Prostate gland (tissue), 2 donors: ENCODE data around the gene PSMD4. TPM values are rescaled to one million over a fixed set of nuclear protein-coding genes. Genes with fewer than 3 reads are reported as not detected.
"Not testable (repeated sequence)": the region's sequence is repeated elsewhere in the genome, so short reads cannot be mapped to it uniquely, and the experiment has no call there.

ENCODE experiments used
- DNase-seq: peaks from one replicate; pipeline ENCODE4 v3.0.0-alpha.2; 2019; ENCODE audit warnings: low spot score
- H3K27ac ChIP-seq, 2 donors: fragments of 200-600 bp; sonication (generic); 2 replicates each; pipeline ENCODE4 v1.5.1; 2017 to 2019
- H3K27me3 ChIP-seq: fragments of 200-600 bp; sonication (generic); replicated peaks from 2 replicates; pipeline ENCODE4 v1.5.1; 2019; ENCODE audit not compliant: insufficient read depth
- H3K36me3 ChIP-seq, 2 donors: fragments of 200-600 bp; sonication (generic); 1 replicate in 1 of 2; 2 replicates in 1 of 2; pipeline versions ENCODE4 v1.5.1 to v1.8.1; 2017 to 2019
- H3K4me1 ChIP-seq: fragments of 200-600 bp; sonication (generic); replicated peaks from 2 replicates; pipeline ENCODE4 v1.5.1; 2019
- H3K4me3 ChIP-seq, 2 donors: fragments of 200-600 bp; sonication (generic); 2 replicates each; pipeline ENCODE4 v1.5.1; 2017 to 2019
- H3K9me3 ChIP-seq: fragments of 200-600 bp; sonication (generic); 2 replicates; pipeline ENCODE4 v1.5.1; 2017
- POLR2A ChIP-seq: fragments of 450-650 bp; IDR thresholded peaks from one replicate; pipeline ENCODE4 v1.6.1; 2016; ENCODE audit warnings: antibody characterized with exemption, mild to moderate bottlenecking
- POLR2AphosphoS5 ChIP-seq: sonication (generic); formaldehyde crosslinking; IDR thresholded peaks from one replicate; pipeline ENCODE4 v1.6.1; 2017; ENCODE audit warnings: antibody characterized with exemption
- WGBS: methylation state at CpG from one replicate; pipeline ENCODE4 v1.1.5; 2018; 5-methylcytosine and 5-hydroxymethylcytosine counted together
- intact Hi-C: fragments of 100-400 bp; cut with DNase I; formaldehyde crosslinking; loops from one replicate; pipeline ENCODE4 v1.14.2; 2022
- total RNA-seq, 2 donors: library from RNA; depleted of rRNA; stranded (reverse); fragments of >200 nt; gene quantifications; one replicate each; pipeline ENCODE4 v1.1.0, GENCODE V29; 2016
- TF ChIP-seq, protein P1 (sequence below), 4 experiments: fragments of 200-600 bp in 2 of 4; fragments of 450-650 bp in 2 of 4; sonication (generic) in 2 of 4; IDR thresholded peaks; 1 replicate in 3 of 4; 2 replicates in 1 of 4; pipeline ENCODE4 v1.5.1; 2016 to 2019; ENCODE audit warnings: antibody characterized with exemption in 4 of 4, mild to moderate bottlenecking in 2 of 4, moderate library complexity in 2 of 4

Gene PSMD4
- total RNA-seq, 2 donors from 2014 or later = 96.1 to 116 TPM

DNA sequence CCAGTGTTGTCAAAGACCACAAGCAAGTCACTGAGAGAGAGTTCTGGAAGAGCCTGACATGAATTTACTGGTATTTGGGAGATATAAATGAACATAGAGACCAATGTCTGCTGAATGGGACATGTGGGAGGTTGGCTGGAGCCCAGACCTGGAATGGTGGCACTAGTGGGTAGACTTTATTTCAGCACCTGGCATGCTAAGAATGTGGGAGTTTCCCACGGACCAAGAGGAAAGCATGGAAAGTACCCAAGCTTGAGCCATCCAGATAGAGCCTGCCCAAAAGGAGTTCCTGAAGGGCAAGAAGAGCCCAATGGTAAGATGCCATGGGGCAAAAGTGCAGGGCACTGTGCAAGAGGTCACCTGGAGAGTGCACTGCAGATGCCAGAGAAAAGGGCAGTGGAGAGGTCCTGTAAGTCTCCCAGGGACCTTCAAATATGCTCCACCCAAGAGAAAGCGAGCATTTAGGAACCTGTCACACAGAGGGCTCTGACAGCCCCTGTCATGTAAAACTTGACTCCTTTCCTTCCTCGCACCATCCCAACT, 19.5 kb downstream of the PSMD4 start:
- no peak overlapping the region for H3K4me3 ChIP-seq
- no peaks in the 10 kb centered on the region for H3K9me3 ChIP-seq
- H3K27me3 ChIP-seq = no peaks in the 10 kb centered on the region
- intact Hi-C loops = no loop called here
- no peak for DNase-seq
- WGBS = 73% methylated on average over 3 of the region's 3 CpGs
- H3K4me1 ChIP-seq = no peaks in the 10 kb centered on the region
- no peak overlapping the region for H3K27ac ChIP-seq
- H3K36me3 ChIP-seq = no peaks in the 10 kb centered on the region
- TF ChIP-seq POLR2AphosphoS5 (no peak), POLR2A (no peak)
- TF ChIP-seq, protein P1, sequence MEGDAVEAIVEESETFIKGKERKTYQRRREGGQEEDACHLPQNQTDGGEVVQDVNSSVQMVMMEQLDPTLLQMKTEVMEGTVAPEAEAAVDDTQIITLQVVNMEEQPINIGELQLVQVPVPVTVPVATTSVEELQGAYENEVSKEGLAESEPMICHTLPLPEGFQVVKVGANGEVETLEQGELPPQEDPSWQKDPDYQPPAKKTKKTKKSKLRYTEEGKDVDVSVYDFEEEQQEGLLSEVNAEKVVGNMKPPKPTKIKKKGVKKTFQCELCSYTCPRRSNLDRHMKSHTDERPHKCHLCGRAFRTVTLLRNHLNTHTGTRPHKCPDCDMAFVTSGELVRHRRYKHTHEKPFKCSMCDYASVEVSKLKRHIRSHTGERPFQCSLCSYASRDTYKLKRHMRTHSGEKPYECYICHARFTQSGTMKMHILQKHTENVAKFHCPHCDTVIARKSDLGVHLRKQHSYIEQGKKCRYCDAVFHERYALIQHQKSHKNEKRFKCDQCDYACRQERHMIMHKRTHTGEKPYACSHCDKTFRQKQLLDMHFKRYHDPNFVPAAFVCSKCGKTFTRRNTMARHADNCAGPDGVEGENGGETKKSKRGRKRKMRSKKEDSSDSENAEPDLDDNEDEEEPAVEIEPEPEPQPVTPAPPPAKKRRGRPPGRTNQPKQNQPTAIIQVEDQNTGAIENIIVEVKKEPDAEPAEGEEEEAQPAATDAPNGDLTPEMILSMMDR (IDR thresholded peaks at IDR 0.05) = no peak

DNA sequence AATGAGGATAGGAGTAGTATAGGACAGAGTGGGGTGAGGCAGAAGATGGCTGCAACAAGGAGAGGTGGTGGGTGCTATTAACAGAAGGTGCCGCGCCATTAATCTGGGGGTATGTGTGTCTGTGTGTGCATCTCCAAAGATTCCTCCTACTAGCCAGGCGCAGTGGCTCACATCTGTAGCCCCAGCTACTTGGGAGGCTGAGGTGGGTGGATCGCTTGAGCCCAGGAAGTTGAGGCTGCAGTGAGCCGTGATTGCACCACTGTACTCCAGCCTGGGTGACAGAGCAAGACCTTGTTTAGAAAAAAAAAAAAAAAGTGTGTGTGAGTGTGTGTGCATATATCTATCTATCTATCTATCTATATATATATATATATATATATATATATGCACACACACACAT, 20.8 kb downstream of the PSMD4 start:
- H3K36me3 ChIP-seq, intact Hi-C loops, H3K9me3 ChIP-seq: not testable (repeated sequence)

DNA sequence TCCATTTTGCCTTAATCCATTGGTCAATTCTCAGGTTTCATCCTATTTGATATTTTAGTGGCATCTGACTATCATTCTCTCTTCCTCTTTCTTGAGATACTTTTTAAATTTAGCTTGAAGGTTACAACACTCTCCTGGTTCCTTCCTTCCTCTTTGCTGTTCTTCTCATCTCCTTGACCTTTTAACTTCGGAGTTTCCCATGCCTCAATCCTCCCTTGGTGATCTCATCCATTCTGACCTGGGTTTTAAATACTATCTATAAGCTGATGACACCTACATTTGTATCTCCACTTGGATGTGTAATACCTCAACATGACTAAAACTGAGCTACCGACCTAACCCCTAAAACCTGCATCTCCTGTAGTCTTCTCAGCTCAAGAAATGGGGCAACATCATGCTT, 22.7 kb downstream of the PSMD4 start:
- Histone ChIP-seq H3K27ac (no peak overlapping the region), H3K4me1 (no peaks in the 10 kb centered on the region), H3K27me3 (no peaks in the 10 kb centered on the region), H3K9me3 (no peaks in the 10 kb centered on the region), H3K36me3 (no peaks in the 10 kb centered on the region), H3K4me3 (no peak overlapping the region)
- no peak for TF ChIP-seq POLR2A
- WGBS = 85% methylated on average over 2 of the region's 2 CpGs
- intact Hi-C loops = no loop called here
- DNase-seq = no peak

More for the DNA sequence above, 20.8 kb downstream of the PSMD4 start:
- H3K27me3 ChIP-seq, H3K4me3 ChIP-seq, H3K27ac ChIP-seq, H3K4me1 ChIP-seq, DNase-seq: not testable (repeated sequence)
- WGBS = 89% methylated on average over 5 of the region's 5 CpGs

DNA sequence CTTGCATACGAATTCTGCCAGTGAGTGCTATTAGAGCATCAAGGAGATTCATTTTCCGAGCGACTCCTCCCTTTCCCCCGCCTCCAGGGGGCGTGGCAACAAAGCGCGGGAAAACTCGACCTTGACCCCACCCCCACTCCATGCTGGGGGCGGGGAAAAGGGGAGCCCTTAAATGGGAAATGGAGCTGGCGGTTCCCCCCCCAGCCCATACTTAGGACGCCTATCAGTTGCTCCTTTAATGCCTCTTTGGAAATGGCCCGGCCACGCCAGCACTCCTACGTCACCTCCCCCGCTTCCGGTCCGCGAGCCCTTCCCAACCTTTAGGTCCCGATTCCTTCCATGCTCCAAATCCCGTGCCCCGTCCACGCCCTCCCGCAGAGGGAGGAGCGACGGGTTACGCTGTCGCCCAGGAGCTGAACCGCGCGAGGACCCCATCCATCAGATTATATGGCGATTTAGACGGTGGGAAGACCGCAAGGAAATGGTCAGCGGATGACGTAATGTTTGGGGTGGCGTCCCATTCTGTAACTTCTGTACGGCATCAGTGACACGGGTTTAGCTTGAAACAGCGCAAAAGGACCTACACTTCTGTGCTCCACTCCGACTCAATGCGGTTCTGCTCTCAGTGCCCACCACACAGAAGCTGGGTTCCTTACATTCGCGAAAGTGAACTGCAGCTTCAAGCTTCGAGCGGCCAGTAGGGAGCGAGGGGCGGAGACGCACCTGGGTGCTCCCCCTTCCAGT, 26.9 kb downstream of the PSMD4 start:
- peak; percentile 95 for DNase-seq
- intact Hi-C loops = loop anchor here (5.0 kb wide), 2 partner anchors 61 to 121 kb away; no protein-coding TSS in a partner anchor
- Histone ChIP-seq H3K36me3 (no peaks in the 10 kb centered on the region), H3K4me1 (no peaks in the 10 kb centered on the region), H3K27me3 (no peaks in the 10 kb centered on the region), H3K27ac (peak overlapping the region; percentile 98 to 99), H3K9me3 (no peaks in the 10 kb centered on the region), H3K4me3 (peak overlapping the region; percentile 68 to 73)
- under 1% methylated on average over 48 of the region's 48 CpGs for WGBS
- TF ChIP-seq, protein P1 (IDR thresholded peaks at IDR 0.05) = peak; percentile 28 to 89 (median 72)
- TF ChIP-seq POLR2AphosphoS5 (peak; percentile 94), POLR2A (peak; percentile 60)

DNA sequence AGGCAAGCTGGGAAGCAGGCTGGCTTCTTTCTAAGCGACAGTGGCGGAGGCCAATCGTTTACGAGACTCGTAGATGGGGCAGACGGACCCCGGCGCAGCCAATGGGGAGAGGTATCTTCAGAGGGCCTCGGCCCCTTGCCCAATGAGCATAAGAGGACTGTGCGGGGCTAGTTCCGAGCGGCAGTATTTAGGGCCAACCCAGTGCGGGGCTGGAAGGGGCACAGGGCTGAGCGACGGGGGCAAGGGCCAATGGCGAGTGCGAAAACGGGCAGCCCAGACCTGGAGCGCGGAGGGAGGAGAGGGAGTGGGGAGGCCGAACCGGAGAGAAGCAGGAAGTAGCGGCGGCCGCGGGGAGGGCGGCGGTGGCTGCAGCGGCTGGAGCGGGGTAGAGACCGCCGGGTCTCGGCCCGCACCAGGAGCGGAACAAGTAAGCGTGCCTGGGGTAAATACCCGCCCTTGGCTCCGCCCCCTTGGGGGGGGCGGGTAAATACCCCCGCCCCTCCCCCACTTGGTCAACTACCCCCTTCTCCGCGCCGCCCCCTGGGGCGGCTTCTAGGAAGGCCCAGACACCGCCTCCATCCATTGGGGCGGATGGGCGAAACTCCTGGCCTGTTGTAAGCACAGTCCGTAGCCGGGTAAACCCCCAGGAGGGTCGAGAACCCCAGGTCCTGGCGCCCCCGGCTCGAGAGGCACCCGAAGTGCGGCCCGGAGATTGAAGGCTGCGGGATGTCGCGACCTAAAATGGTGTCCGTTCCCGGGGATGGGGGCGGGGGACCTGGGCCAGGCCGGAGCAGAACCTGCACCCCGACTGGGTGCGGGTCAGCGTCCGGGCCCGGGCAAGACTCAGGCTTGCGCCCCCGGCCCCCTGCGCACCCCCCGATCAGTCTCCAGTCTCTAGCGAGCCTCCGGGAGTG, 27.7 kb downstream of the PSMD4 start, which contains the start of gene ZNF687:
ZNF687 (plus strand) TSS at position 331 of the 914 bp plus-strand sequence. CDS start 3,993 bp downstream, outside the sequence.
- WGBS = under 1% methylated on average over 74 of the region's 74 CpGs
- peaks cover 0 to under 1% of the 10 kb centered on the region in 2 donors for H3K36me3 ChIP-seq
- peak; percentile 85 for TF ChIP-seq POLR2AphosphoS5
- peak; percentile 71 for TF ChIP-seq POLR2A
- TF ChIP-seq, protein P1 (IDR thresholded peaks at IDR 0.05) = no peak
- H3K27me3 ChIP-seq = no peaks in the 10 kb centered on the region
- peak within 1 kb of the TSS; percentile 68 to 73 for H3K4me3 ChIP-seq
- H3K27ac ChIP-seq = peak within 1 kb of the TSS; percentile 98 to 99
- H3K4me1 ChIP-seq = no peaks in the 10 kb centered on the region
- intact Hi-C loops = loop anchor here (5.0 kb wide), 2 partner anchors 60 to 120 kb away; no protein-coding TSS in a partner anchor
- peak; percentile 100 for DNase-seq
- no peaks in the 10 kb centered on the region for H3K9me3 ChIP-seq
